ENCODE results near the gene GZF1.

DNA sequence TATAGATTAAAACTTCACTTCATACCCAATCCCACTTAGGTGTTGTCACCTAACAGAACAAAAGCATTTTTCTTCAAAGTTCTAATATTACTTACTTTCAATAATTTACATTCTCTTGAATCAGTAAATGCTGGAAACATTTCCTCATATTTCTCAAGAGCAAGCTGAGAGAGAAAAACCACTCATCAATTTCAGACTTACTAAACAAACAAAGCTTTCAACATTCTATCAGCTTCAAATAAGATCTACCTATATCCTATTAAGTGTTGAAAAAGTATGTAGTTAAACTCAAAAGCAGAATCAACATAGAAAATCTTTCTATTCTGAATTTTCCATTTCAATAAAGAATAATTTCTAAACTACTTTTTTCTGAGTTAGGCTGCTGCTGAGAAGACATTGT lies 17.8 kb downstream of the GZF1 start:
- TF ChIP-seq CTCF (IDR thresholded peaks at IDR 0.05 in 8 of 11, conservative IDR thresholded peaks at IDR 0.05 in 3 of 11) (no peak), POLR2AphosphoS5 (IDR thresholded peaks at IDR 0.05) (no peak), POLR2A (IDR thresholded peaks at IDR 0.05) (no peak)
